ENCODE results near the gene KIF25. TPM values are rescaled to one million over a fixed set of nuclear protein-coding genes. Genes with fewer than 3 reads are reported as not detected.

KIF25 gene
- total RNA-seq, 4 donors from 2014 or later: 0.26 TPM; not detected in 3

DNA sequence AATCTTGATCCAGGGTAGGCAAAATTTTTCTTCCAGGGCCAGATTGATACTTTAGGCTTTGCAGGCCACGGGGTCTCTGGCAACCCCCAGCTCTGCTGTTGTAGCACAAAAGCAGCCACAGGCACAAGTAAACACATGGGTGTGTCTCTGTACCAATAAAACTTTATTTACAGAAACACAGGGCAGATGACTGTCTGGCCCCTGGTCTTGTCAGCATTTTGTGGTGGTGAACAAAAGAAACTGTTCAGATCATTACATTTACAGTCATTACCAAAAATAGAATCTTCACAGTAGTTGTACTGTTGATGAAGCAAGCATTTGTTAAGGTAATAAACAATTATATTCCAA is 45.0 kb upstream of the KIF25 start:
- intact Hi-C loops (cut with DNase I): no loop called here
- Histone ChIP-seq H3K4me3 (no peak overlapping the region), H3K27me3 (no peaks in the 10 kb centered on the region), H3K9me3 (no peaks in the 10 kb centered on the region), H3K27ac (no peak overlapping the region), H3K4me1 (no peaks in the 10 kb centered on the region), H3K36me3 (peaks cover 10 to 91% (median 18%) of the 10 kb centered on the region in 3 donors)
- DNase-seq: no peak
- 8 to 67% methylated on average over 1 of the region's 1 CpG for WGBS, 2 donors
- TF ChIP-seq POLR2A (IDR thresholded peaks at IDR 0.05): no peak
- TF ChIP-seq, protein P1, sequence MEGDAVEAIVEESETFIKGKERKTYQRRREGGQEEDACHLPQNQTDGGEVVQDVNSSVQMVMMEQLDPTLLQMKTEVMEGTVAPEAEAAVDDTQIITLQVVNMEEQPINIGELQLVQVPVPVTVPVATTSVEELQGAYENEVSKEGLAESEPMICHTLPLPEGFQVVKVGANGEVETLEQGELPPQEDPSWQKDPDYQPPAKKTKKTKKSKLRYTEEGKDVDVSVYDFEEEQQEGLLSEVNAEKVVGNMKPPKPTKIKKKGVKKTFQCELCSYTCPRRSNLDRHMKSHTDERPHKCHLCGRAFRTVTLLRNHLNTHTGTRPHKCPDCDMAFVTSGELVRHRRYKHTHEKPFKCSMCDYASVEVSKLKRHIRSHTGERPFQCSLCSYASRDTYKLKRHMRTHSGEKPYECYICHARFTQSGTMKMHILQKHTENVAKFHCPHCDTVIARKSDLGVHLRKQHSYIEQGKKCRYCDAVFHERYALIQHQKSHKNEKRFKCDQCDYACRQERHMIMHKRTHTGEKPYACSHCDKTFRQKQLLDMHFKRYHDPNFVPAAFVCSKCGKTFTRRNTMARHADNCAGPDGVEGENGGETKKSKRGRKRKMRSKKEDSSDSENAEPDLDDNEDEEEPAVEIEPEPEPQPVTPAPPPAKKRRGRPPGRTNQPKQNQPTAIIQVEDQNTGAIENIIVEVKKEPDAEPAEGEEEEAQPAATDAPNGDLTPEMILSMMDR (IDR thresholded peaks at IDR 0.05): no peak

DNA sequence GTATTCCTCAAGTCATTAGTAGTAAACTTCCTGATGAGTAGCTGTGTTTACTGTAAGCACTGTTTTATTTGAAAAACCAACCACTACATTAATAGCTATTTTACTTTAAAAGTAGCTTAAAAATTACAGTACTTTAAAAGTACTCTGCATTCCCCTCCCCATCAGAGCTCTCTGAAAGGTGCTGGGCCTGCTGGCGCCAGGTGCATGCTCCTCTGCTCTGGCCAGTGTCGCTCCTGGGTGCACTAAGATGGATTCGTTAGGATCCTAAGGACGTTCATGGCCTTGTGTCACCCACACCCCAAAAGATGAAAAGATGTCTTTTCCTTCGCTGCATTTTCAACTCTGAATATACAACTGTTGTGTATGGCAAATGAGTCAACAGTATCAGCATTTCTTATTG is 43.9 kb upstream of the KIF25 start:
- 90 to 91% methylated on average over 5 of the region's 5 CpGs for WGBS, 2 donors
- no peaks in the 10 kb centered on the region for H3K9me3 ChIP-seq
- TF ChIP-seq POLR2A (IDR thresholded peaks at IDR 0.05): no peak
- TF ChIP-seq, protein P1 (IDR thresholded peaks at IDR 0.05): no peak
- H3K4me1 ChIP-seq: no peaks in the 10 kb centered on the region
- no peak overlapping the region for H3K27ac ChIP-seq
- H3K36me3 ChIP-seq: peaks cover 10 to 88% (median 15%) of the 10 kb centered on the region in 3 donors
- no peak for DNase-seq
- H3K4me3 ChIP-seq: no peak overlapping the region
- intact Hi-C loops (cut with DNase I): no loop called here
- no peaks in the 10 kb centered on the region for H3K27me3 ChIP-seq

DNA sequence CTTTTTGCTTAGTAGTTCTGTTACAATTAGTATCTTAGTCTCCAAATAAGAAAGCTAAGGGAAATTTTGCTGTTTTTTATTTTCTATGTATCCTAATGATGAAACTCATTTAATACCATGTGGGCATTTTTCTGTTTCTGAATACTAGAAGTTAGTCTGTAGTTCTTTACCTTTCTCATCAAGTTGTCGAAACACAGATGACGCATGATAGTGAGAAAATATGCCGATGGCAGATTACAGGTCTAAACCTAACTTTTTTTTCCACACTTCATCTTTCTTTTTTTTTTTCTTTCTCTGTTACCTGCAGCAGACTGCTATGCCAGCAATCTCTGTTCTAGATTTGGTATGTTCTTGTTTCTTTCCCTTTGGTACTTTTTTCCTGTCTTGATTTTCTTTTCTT is 43.3 kb upstream of the KIF25 start:
- H3K4me3 ChIP-seq: no peak overlapping the region
- intact Hi-C loops (cut with DNase I): no loop called here
- no peaks in the 10 kb centered on the region for H3K9me3 ChIP-seq
- no peaks in the 10 kb centered on the region for H3K27me3 ChIP-seq
- TF ChIP-seq POLR2A (IDR thresholded peaks at IDR 0.05): no peak
- TF ChIP-seq, protein P1 (IDR thresholded peaks at IDR 0.05): no peak
- H3K27ac ChIP-seq: no peak overlapping the region
- H3K4me1 ChIP-seq: no peaks in the 10 kb centered on the region
- no peak for DNase-seq
- peaks cover 6 to 82% (median 13%) of the 10 kb centered on the region in 3 donors for H3K36me3 ChIP-seq
- WGBS, 2 donors: 92 to 99% methylated on average over 3 of the region's 3 CpGs

DNA sequence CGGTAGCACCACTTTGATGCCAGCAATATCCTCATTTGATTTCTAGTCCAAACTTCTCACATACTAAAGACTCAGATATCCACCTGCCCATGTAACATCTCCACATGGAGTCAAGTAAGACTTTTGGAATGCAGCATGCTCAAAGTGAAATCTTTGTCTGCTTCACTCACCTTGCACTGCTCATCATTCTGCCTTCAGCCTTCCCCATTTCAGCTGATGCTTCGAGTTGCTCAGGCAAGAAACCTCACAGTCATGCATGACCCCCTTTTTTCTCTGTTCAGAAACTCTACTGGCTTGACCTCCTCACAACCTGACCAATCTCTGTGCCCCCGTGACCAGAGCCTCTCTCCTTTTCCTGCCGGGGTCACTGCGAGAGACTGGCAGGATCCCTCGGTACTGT is 41.0 kb upstream of the KIF25 start:
- no peak for DNase-seq
- WGBS, 2 donors: 96 to 100% methylated on average over 6 of the region's 6 CpGs
- Histone ChIP-seq H3K27me3 (no peaks in the 10 kb centered on the region), H3K36me3 (peaks cover 3 to 69% (median 5%) of the 10 kb centered on the region in 3 donors), H3K9me3 (no peaks in the 10 kb centered on the region), H3K27ac (no peak overlapping the region), H3K4me3 (no peak overlapping the region), H3K4me1 (no peaks in the 10 kb centered on the region)
- intact Hi-C loops (cut with DNase I): no loop called here
- TF ChIP-seq POLR2A (IDR thresholded peaks at IDR 0.05): no peak
- TF ChIP-seq, protein P1 (IDR thresholded peaks at IDR 0.05): no peak

DNA sequence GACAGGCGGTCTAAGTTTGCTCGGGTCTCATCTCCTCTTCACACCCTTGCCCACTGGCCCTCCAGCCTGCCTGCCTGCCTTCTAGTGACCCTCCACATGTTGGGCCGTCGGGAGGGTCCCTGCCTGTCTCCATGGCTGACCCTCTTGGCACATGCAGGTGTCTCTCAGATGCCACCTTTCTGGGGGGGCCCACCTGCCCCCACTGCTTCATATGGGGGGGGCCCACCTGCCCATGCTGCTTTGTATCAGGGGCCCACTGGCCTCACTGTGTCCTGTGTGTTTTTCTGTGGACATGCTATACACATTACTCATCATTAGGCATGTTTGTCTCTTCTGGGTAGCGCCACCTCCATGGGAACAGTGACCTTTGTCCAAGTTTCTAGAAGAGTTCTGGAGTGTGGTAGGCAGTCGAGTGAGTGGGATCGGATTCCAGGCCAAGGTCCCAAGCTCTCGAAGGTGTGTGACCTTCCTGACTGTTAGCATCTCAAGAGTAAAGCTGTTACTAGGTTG is 40.4 kb upstream of the KIF25 start:
- 92 to 93% methylated on average over 7 of the region's 8 CpGs for WGBS, 2 donors
- Histone ChIP-seq H3K9me3 (no peaks in the 10 kb centered on the region), H3K27ac (no peak overlapping the region), H3K27me3 (no peaks in the 10 kb centered on the region), H3K36me3 (peaks cover 0 to 69% (median 3%) of the 10 kb centered on the region in 3 donors), H3K4me1 (no peaks in the 10 kb centered on the region), H3K4me3 (no peak overlapping the region)
- no peak for DNase-seq
- intact Hi-C loops (cut with DNase I): no loop called here
- no peak for TF ChIP-seq POLR2A (IDR thresholded peaks at IDR 0.05)
- TF ChIP-seq, protein P1 (IDR thresholded peaks at IDR 0.05): no peak
